ENCODE results near the gene DCAF7.
A peak's percentile ranks its signal among the peaks of the same experiment; 100 is the strongest.

The DCAF7 gene

GRCh38 chr17:63546308-63547082 is 3.8 kb upstream of the DCAF7 start:
- DNase-seq: no peak

DNA sequence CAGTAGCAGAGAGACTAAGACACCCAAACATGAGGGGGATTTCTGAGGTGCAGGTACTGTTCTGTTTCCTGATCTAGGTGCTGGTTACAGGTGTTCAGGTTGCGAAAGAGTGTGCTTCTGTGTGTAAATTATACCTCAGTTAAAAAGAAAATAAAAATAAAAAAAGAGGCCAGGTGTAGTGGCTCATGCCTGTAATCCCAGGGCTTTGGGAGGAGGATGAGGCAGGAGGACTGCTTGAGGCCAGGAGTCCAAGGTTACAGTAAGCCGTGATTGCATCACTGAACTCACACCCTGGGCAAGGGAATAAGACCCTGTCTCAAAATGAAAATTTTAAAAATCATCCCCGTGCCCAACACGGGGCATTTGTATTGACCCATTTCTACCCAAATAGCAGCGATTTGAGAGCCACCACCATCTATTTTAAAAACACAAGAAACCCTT is 3.2 kb upstream of the DCAF7 start:
- no peak for DNase-seq

GRCh38 chr17:63549289-63549945 is 860 bp upstream of the DCAF7 start:
- DNase-seq: no peak

GRCh38 chr17:63550817-63551639 is 751 bp downstream of the DCAF7 start:
- no peak for DNase-seq

DNA sequence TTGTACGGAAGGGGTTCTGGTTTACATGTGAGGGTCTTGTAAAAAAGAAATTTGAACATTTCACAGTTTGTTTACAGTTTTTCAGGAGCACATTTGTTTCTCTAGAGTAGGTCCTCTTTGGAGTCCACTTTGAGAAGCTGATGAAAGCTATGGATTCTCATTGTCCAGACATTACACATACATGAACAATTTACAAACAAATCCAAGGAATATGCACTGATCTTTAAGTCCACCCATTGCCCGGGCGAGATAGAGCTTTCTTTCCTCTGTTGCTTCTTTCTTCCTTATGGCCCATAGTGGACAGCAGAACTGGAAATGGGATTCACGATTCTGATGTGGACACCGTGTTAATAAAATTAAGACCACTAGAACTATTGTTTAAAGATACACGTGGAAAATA is 1.9 kb downstream of the DCAF7 start:
- DNase-seq: no peak

DNA sequence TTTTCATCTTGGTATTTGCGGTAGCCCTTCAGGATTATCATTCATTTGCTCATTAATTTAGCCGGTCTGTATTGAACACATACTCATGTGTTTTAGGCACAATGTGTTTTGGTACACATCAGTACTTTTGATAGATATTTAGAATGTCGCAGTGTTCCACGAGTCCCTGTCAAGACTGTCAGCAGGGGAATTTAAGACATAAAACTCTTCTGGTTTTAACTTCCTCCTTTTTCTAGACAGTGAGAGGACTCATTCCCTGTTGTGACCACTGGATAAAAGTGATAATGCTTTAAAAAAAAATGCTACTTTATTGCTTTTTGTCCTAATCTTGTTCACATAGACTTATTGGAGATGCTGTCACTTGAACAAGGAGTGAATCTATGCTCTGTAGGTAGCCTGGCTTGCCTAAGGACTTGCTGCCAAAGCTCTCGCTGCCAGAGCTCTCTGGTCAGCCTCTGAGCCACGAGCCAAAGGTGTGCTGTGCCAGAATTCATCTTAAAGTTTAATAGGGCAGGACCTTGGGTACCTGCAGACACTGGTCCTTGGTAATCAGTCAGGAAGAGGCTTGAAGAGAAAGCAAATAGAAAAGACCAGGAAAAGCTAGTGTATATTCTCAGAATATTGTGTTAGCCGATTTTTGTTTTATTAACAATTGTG is 5.4 kb downstream of the DCAF7 start:
- DNase-seq: peak in 1 of 2 donors; percentile 44

GRCh38 chr17:63557416-63557815 is 7.1 kb downstream of the DCAF7 start:
- DNase-seq: no peak

GRCh38 chr17:63558441-63558840 is 8.2 kb downstream of the DCAF7 start:
- no peak for DNase-seq

DNA sequence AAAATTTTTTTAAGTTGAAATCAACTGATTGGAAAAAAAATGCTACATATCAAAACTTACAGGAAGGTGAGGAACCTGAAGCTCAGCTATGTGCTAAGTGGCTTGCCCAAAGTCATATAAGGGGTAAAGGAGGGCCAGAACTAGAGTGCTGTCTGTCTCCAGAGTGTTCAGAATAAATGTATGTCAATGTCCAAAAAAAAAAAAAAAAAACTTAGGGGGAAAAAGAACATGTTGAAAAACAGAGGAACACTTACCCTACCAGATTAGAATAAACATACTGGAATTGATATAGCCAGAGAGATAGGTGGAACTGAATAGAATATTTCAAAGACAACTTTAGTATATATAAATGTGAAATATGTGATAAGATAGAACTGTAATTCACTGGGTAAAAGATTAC is 11.5 kb downstream of the DCAF7 start:
- no peak for DNase-seq

DNA sequence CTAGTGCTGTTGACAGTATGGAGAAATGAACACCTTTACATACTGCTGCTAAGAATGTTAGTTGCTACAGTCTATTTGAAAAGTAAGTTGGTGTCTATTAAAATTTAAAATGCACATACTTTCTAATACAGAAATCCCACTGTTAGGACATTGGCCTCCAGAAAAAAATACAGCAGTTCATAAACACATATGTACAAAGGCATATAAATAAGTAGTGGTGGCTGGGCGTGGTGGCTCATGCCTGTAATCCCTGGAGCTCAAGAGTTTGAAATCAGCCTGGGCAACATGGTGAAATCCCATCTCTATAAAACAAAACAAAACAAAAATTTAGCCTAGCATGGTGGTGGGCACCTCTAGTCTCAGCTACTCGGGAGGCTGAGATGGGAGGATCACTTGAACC is 13.1 kb downstream of the DCAF7 start:
- no peak for DNase-seq

- no peak for DNase-seq
These were observed 14.3 kb downstream of the DCAF7 start for GRCh38 chr17:63564562-63564961.

DNA sequence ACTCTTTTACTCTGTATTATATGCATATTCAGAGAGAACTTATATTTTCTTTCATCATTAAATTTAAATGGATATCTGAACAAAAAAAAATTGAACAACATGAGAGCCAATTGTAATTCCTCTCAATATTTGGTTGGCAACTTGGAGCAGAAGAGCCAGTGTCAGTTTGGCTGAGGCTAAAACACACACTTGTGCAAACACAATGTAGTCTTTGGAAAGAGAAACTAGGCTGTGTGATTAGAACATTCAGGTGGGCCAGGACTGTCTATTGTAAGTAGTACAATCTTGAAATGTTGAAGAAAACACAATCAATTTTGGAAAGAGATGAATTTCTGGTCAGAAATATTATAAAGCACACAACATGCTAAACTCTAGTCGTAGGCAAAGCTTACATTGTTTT is 17.0 kb downstream of the DCAF7 start:
- DNase-seq: no peak

DNA sequence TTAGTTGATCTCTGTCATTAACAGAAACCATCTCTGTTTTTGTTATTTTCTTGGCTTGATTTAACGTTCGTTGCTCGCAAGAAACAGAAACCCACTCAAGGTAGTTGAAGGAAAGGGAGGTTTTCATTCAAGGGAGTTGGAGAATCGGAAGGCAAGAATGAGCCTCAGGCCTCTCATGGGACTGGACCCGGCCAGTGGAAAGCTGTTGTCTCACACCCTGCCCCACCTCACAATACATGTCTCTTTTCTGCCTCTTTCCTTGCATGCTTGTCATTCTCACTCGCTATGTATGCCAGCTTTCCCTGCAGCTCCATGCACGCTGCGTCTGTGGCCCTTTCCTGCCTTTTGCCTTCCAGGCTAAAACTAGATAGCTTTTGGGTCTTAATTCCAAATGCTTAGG is 18.3 kb downstream of the DCAF7 start:
- no peak for DNase-seq

- peak in 1 of 2 donors; percentile 67 for DNase-seq
These were observed 21.5 kb downstream of the DCAF7 start for GRCh38 chr17:63571632-63572310.

- no peak for DNase-seq
These were observed 23.4 kb downstream of the DCAF7 start for GRCh38 chr17:63573634-63574033.

DNA sequence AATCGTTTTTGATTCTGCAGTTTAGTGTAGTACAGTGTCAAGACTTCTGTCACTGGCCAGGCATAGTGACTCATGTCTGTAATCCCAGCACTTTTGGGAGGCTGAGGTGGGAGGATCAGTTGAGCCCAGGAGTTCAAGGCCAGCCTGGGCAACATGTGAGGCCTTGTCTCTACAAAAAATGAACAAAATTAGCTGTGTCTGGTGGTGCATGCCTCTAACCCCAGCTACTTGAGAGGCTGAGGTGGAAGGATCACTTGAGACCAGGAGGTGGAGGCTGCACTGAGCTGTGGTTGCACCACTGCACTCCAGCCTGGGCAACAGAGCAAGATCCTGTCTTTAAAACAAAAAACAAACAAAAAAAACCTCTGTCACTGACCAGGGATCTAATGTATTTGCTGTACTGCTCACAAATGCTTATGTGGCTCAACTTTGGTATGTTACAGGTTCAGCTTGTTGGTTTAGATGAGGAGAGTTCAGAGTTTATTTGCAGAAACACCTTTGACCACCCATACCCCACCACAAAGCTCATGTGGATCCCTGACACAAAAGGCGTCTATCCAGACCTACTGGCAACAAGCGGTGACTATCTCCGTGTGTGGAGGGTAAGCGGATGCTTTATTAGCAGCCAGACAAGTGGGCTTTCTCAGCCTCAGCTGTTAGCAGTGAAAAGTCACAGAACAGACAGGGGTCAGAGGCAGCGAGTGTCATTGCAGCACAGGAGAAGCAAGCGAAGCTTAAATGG is 27.9 kb downstream of the DCAF7 start:
- no peak for DNase-seq

GRCh38 chr17:63578769-63579111 is 28.5 kb downstream of the DCAF7 start:
- DNase-seq: no peak

- DNase-seq: no peak
These were observed 29.4 kb downstream of the DCAF7 start for GRCh38 chr17:63579633-63580032.

DNA sequence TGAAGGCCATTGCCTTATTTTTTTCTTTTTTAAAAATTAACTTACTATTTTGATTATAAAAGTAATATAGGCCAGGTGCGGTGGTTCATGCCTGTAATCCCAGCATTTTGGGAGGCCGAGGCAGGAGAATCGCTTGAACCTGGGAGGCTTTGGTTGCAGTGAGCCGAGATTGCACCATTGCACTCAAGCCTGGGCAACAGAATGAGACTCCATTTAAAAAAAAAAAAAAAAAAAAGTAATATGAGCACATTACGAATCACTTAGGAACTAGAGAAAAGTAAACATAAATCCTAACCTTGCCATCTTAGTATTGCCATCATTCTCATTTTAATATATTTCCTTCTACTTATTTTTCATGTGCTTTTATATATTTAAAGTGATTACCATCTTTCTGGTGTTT is 37.5 kb downstream of the DCAF7 start:
- no peak for DNase-seq

DNA sequence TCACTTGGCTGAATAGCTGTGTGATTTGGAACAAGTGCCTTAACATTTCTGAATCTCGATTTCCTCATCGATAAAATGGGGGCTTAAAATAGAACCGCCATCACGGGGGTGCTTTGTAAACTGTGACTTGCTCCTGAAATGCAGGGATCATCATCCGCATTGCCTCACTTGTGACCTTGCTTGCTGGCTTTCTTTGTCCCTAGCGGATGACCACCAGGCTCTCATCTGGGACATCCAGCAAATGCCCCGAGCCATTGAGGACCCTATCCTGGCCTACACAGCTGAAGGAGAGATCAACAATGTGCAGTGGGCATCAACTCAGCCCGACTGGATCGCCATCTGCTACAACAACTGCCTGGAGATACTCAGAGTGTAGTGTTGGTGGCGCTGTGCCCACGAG is 38.5 kb downstream of the DCAF7 start:
- no peak for DNase-seq

DNA sequence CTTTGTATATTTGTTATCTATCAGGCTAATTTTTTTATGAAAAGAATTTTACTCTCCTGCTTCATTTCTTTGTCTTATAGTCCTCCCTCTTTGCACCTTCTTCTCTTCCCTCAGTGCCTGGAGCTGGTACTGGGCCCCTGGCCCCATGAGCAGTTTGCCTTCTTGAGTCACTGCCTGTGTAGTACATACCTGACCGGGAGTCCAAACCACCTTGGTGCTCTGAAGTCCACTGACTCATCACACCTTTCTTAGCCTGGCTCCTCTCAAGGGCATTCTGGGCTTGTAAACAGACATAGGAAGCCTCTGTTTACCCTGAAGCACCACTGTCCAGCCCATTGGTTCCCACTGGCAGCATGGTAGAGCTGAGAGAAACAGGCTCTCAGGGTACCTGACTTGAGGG is 39.4 kb downstream of the DCAF7 start:
- no peak for DNase-seq

DNA sequence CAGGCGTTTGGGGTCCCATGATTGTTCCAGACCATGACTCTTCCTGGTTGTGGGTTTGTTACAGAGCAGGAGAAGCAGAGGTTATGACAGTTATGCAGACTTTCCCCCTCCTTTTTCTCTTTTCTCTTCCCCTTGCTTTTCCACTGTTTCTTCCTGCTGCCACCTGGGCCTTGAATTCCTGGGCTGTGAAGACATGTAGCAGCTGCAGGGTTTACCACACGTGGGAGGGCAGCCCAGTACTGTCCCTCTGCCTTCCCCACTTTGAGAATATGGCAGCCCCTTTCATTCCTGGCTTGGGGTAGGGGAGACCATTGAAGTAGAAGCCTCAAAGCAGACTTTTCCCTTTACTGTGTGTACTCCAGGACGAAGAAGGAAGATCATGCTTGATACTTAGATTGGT is 42.5 kb downstream of the DCAF7 start:
- DNase-seq: no peak
